HEK293T (cell line): Measurements from ENCODE around the gene TNS3.

Experiments used
- CTCF ChIA-PET: fragments of 350-600 bp; formaldehyde crosslinking; extraction: SDS; loops from one replicate; lab custom pipeline; 2021; ENCODE audit warnings: antibody characterized with exemption, inconsistent platforms; lab: Yijun Ruan, JAX
- POLR2A ChIA-PET: fragments of 350-600 bp; formaldehyde crosslinking; extraction: SDS; loops from one replicate; lab custom pipeline; 2020; ENCODE audit warnings: antibody characterized with exemption, inconsistent platforms; lab: Yijun Ruan, JAX
- DNase-seq: peaks from one replicate; pipeline ENCODE4 v3.0.0; 2012; ENCODE audit warnings: mixed read lengths; ENCODE audit errors: extremely low spot score
- ARNT ChIP-seq: fragments of 450-650 bp; IDR thresholded peaks from 2 replicates; pipeline ENCODE4 v1.6.1; 2017; ENCODE audit warnings: mild to moderate bottlenecking
- BHLHE40 ChIP-seq: fragments of 450-650 bp; IDR thresholded peaks from 2 replicates; pipeline ENCODE4 v1.6.1; 2016; ENCODE audit warnings: mild to moderate bottlenecking, moderate library complexity, borderline replicate concordance
- CTBP1 ChIP-seq: fragments of 450-650 bp; IDR thresholded peaks from 2 replicates; pipeline ENCODE4 v1.6.1; 2016; ENCODE audit warnings: borderline replicate concordance
- ELF4 ChIP-seq: fragments of 450-650 bp; IDR thresholded peaks from 2 replicates; pipeline ENCODE4 v1.6.1; 2017; ENCODE audit warnings: antibody characterized with exemption
- FOXA1 ChIP-seq: fragments of 450-650 bp; IDR thresholded peaks from 2 replicates; pipeline ENCODE4 v1.6.1; 2016; ENCODE audit warnings: mild to moderate bottlenecking
- FOXK2 ChIP-seq: fragments of 450-650 bp; IDR thresholded peaks from 2 replicates; pipeline ENCODE4 v1.6.1; 2016; ENCODE audit warnings: mild to moderate bottlenecking
- FOXM1 ChIP-seq: fragments of 450-650 bp; IDR thresholded peaks from 2 replicates; pipeline ENCODE4 v1.6.1; 2017; ENCODE audit warnings: mild to moderate bottlenecking, borderline replicate concordance
- HDGF ChIP-seq: fragments of 450-650 bp; IDR thresholded peaks from 2 replicates; pipeline ENCODE4 v1.6.1; 2017; ENCODE audit warnings: antibody characterized with exemption, borderline replicate concordance
- L3MBTL2 ChIP-seq: fragments of 450-650 bp; conservative IDR thresholded peaks from 2 replicates; pipeline ENCODE4 v1.6.1; 2016; ENCODE audit warnings: mild to moderate bottlenecking
- LEF1 ChIP-seq: fragments of 450-650 bp; IDR thresholded peaks from 2 replicates; pipeline ENCODE4 v1.6.1; 2017; ENCODE audit warnings: mild to moderate bottlenecking, borderline replicate concordance
- NFRKB ChIP-seq: fragments of 450-650 bp; IDR thresholded peaks from 2 replicates; pipeline ENCODE4 v1.6.1; 2016; ENCODE audit warnings: mild to moderate bottlenecking, moderate library complexity
- SP1 ChIP-seq: fragments of 450-650 bp; IDR thresholded peaks from 2 replicates; pipeline ENCODE4 v1.6.1; 2017
- SUZ12 ChIP-seq: fragments of 450-650 bp; IDR thresholded peaks from 2 replicates; pipeline ENCODE4 v1.6.1; 2016; ENCODE audit warnings: mild to moderate bottlenecking
- TARDBP ChIP-seq: fragments of 450-650 bp; IDR thresholded peaks from 2 replicates; pipeline ENCODE4 v1.6.1; 2016
- ZNF384 ChIP-seq: fragments of 450-650 bp; IDR thresholded peaks from 2 replicates; pipeline ENCODE4 v1.6.1; 2016
- TF ChIP-seq, protein P1 (sequence below): fragments of 450-650 bp; IDR thresholded peaks from 2 replicates; pipeline ENCODE4 v1.6.1; 2016

Gene TNS3

DNA sequence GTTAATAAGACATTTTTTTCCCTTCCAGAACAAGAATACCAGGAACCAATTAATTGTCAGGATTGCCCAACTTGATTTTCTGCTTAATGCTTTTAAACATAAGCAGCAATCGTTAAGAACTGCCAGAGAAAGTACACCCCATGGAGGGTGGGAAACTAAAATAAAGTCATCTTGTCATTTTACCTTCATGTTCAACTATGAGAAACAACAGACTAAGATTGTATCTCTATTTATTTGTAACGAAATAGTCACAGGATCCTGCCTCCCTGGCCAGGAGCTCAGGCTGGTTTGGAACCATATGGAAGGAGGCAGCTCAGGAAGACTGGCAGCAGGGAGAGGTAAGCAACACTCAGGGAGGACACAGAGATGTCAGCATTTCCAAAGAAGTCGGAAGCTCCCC is 129.6 kb downstream of the TNS3 start:
- CTCF ChIA-PET: no interaction called here
- no peak for TF ChIP-seq L3MBTL2
- no peak for TF ChIP-seq FOXM1
- TF ChIP-seq TARDBP: no peak
- TF ChIP-seq BHLHE40: no peak
- TF ChIP-seq, protein P1, sequence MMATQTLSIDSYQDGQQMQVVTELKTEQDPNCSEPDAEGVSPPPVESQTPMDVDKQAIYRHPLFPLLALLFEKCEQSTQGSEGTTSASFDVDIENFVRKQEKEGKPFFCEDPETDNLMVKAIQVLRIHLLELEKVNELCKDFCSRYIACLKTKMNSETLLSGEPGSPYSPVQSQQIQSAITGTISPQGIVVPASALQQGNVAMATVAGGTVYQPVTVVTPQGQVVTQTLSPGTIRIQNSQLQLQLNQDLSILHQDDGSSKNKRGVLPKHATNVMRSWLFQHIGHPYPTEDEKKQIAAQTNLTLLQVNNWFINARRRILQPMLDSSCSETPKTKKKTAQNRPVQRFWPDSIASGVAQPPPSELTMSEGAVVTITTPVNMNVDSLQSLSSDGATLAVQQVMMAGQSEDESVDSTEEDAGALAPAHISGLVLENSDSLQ: no peak
- no peak for TF ChIP-seq HDGF
- no peak for TF ChIP-seq ZNF384
- no peak for TF ChIP-seq LEF1
- TF ChIP-seq ARNT: no peak
- no peak for TF ChIP-seq SUZ12
- no peak for TF ChIP-seq FOXK2
- no peak for TF ChIP-seq NFRKB
- TF ChIP-seq ELF4: no peak
- no peak for TF ChIP-seq SP1
- no peak for TF ChIP-seq FOXA1
- no peak for TF ChIP-seq CTBP1
- POLR2A ChIA-PET: no interaction called here

DNA sequence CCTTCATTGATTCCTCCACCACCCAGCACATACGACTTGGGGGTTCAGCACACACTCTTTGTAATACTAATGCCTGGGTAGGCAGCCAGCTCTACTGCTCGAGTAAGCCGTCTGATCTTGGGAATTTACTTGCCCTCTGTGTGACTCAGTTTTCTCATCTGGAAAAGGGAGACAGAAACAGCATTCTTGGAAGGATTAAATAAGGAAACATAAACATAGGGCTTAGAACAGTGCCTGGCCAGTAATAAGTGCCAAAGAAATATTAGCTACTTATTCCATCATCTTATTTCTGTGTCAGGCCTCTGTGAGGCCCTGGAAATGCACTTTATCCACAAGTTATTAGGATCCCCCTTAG is 130.1 kb downstream of the TNS3 start:
- no peak for TF ChIP-seq L3MBTL2
- TF ChIP-seq HDGF: no peak
- TF ChIP-seq LEF1: no peak
- TF ChIP-seq FOXM1: no peak
- TF ChIP-seq, protein P1: no peak
- no peak for TF ChIP-seq FOXK2
- TF ChIP-seq BHLHE40: no peak
- TF ChIP-seq SUZ12: no peak
- TF ChIP-seq ARNT: no peak
- no peak for TF ChIP-seq FOXA1
- POLR2A ChIA-PET: no interaction called here
- DNase-seq: no peak
- CTCF ChIA-PET: no interaction called here

More for the DNA sequence above, 129.6 kb downstream of the TNS3 start:
- no peak for DNase-seq

DNA sequence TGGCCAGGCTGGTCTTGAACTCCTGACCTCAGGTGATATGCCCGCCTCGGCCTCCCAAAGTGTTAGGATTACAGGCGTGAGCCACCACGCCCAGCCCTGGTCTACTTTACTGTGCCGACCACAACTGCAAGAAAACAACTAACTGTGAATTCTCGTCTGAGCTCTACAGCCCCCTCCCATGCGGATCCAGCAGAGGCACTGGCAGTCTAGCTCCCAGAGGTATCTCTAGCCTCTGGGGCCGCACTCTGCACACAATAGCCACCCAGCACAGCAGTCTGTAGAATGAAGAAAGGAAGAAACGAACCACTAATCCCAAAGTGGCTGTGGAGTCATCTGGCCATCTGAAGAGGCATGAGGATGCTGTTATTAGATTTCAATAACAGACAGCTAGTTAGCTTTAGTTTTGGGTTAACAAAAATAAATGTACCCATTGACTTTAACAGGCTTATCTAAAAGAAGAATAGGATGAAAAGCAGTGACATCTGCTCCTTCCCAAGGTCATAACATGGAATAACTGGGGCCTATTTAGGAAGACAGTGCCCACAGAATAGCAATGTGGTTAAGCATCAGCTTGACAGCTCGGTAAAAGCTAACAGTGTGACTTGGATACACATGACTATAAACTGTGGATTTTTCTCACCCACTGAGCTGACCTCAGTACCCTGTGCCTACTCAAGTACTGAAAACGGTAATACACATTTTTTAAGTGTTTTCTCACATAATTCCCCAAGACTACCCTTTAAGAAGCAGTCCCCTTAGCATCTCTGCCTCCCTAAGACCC is 131.9 kb downstream of the TNS3 start:
- no peak for DNase-seq
- TF ChIP-seq, protein P1: no peak
- ChIA-PET POLR2A (no interaction called here), CTCF (interaction anchor here (0.6 kb wide), 1 partner anchor 291 kb away, joined by 3 read pairs; no protein-coding TSS in a partner anchor)

DNA sequence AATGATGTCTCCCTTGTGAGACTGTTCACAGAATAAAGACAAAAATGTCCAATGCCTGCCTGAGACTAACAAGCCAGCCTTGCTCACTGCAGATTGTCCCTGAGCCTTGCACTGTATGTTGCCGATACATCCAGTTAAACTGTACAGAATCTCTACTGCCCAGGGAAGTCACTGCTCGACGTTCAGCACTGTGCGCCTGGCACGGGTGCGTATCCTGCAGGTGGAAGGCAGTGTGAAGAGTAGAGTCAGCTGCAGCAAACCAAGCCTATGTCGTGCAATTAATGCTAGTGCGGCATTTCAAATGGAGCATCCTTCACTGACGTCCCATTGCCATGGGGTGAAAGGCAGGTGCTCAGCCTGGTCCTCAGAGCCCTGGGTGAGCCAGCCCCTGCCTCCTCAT is 132.9 kb downstream of the TNS3 start:
- CTCF ChIA-PET: no interaction called here
- TF ChIP-seq FOXA1 (no peak), FOXK2 (no peak), BHLHE40 (no peak)
- DNase-seq: no peak
- POLR2A ChIA-PET: no interaction called here

DNA sequence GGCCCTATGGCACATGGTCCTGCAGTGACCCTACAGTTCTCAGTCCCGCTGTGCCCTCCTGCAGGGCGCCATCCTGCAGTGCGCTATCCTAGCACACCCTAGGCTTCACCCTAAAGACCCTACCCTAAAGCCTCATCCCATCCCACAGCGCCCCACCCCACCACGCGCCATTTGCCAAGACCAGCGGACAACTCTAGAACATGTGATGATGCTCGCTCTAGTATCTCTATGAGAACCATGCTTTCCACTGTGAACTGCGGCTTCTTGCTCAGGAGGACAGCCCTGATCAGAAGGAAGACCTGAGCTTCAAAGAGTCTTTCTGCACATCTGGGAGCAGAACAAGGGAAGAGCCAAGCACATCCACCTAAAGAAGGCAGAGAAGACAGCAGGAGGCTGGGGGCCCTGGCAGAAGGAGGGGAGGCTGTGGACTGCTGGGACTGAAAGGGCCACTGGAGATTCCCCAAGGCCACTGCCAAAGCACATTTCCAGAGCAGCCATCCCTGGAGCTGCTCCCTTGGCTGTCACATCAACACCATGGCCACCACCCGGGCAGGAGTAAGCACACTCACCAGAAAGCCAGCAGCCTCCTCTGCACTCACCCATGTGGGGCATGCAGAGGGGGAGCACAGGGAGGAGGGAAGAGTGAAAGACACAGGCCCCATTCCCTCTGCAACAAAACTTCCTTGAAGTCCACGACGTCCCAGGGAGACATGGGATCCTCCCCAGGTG is 134.1 kb downstream of the TNS3 start:
- TF ChIP-seq TARDBP (no peak), FOXM1 (no peak), FOXA1 (no peak)
- POLR2A ChIA-PET: no interaction called here
- DNase-seq: no peak
- CTCF ChIA-PET: no interaction called here

DNA sequence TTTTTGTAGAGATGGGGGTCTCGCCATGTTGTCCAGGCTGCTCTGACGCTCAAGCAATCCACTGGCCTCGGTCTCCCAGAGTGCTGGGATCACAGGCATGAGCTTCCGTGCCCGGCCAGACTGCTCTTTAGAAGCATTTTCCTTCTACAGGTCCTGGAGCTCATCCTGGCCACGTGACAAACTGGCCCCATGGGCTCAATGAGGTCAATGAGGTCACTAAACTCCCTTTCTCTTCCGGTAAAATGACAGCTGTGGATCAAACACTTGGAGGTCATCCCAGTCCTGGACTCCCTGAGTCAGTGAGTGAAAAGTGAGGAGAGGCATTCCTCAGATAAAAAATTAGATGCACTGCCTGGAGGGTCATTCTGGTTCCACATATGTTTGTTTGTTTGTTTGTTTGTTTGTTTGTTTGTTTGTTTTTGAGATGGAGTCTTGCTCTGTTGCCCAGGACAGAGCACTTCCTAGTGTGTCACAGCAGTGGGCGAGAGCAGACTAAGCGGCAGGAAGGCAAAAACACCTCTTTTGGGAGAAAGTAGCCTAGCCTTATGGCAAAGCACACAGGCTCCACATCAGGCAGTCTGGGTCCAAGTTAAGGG is 134.9 kb downstream of the TNS3 start:
- ChIA-PET POLR2A (no interaction called here), CTCF (no interaction called here)
- no peak for DNase-seq
- TF ChIP-seq TARDBP (no peak), L3MBTL2 (no peak), CTBP1 (no peak), LEF1 (no peak), ZNF384 (no peak), ARNT (no peak), FOXA1 (no peak)
